DMS153 treated with DMSO at 0.1 percent for 48 hours (cell line): Measurements from ENCODE around the gene KCNC1.

Source experiments
- DNase-seq: peaks from one replicate; lab custom pipeline; 2025; ENCODE audit not compliant: unreplicated experiment; lab: John Stamatoyannopoulos, UW

The KCNC1 gene

GRCh38 chr11:17734418-17734911 is at the start of gene KCNC1:
TSS of gene KCNC1 (plus strand) at chr11:17734781. CDS start at chr11:17736003, 1,222 bp downstream.
- DNase-seq, result peak; percentile 34

- no peak for DNase-seq
Observed at GRCh38 chr11:17686231-17686980, 48.2 kb upstream of the KCNC1 start.

- DNase-seq, result no peak
Observed at GRCh38 chr11:17687946-17688670, 46.5 kb upstream of the KCNC1 start.

GRCh38 chr11:17691550-17691949 is 43.0 kb upstream of the KCNC1 start:
- no peak for DNase-seq

GRCh38 chr11:17691976-17692375 is 42.6 kb upstream of the KCNC1 start:
- DNase-seq, result no peak

- DNase-seq, result no peak
Observed at GRCh38 chr11:17692931-17693330, 41.6 kb upstream of the KCNC1 start.

- DNase-seq, result no peak
Observed at GRCh38 chr11:17693531-17693930, 41.0 kb upstream of the KCNC1 start.

- DNase-seq, result no peak
Observed at GRCh38 chr11:17694494-17695110, 40.0 kb upstream of the KCNC1 start.

GRCh38 chr11:17695454-17696441 is 38.8 kb upstream of the KCNC1 start:
- DNase-seq, result no peak

- DNase-seq, result no peak
Observed at GRCh38 chr11:17696741-17697140, 37.8 kb upstream of the KCNC1 start.

GRCh38 chr11:17697175-17697949 is 37.2 kb upstream of the KCNC1 start:
- DNase-seq, result no peak

GRCh38 chr11:17699147-17700114 is 35.1 kb upstream of the KCNC1 start:
- no peak for DNase-seq

- no peak for DNase-seq
Observed at GRCh38 chr11:17700991-17701390, 33.6 kb upstream of the KCNC1 start.

GRCh38 chr11:17702876-17703275 is 31.7 kb upstream of the KCNC1 start:
- DNase-seq, result no peak

GRCh38 chr11:17703951-17704350 is 30.6 kb upstream of the KCNC1 start:
- no peak for DNase-seq

GRCh38 chr11:17707830-17708229 is 26.8 kb upstream of the KCNC1 start:
- no peak for DNase-seq

GRCh38 chr11:17711836-17712235 is 22.7 kb upstream of the KCNC1 start:
- DNase-seq, result no peak

- DNase-seq, result no peak
Observed at GRCh38 chr11:17713851-17714250, 20.7 kb upstream of the KCNC1 start.

- DNase-seq, result no peak
Observed at GRCh38 chr11:17714356-17714854, 20.2 kb upstream of the KCNC1 start.
